DOHH2 (cell line): ENCODE results near the gene UBE2H.

Experiments used
- EZH2phosphoT487 ChIP-seq: fragments of 200-600 bp; sonication (generic); IDR thresholded peaks from 2 replicates; pipeline ENCODE4 v1.6.1; 2017; ENCODE audit warnings: borderline replicate concordance, mild to moderate bottlenecking, antibody characterized with exemption, low read length, moderate library complexity, mixed read lengths
- TF ChIP-seq, protein P1 (sequence below): fragments of 200-600 bp; sonication (generic); IDR thresholded peaks from one replicate; pipeline ENCODE4 v1.5.1; 2014; ENCODE audit warnings: antibody characterized with exemption, mild to moderate bottlenecking, low read depth, low read length; ENCODE audit not compliant: poor library complexity, severe bottlenecking

DNA sequence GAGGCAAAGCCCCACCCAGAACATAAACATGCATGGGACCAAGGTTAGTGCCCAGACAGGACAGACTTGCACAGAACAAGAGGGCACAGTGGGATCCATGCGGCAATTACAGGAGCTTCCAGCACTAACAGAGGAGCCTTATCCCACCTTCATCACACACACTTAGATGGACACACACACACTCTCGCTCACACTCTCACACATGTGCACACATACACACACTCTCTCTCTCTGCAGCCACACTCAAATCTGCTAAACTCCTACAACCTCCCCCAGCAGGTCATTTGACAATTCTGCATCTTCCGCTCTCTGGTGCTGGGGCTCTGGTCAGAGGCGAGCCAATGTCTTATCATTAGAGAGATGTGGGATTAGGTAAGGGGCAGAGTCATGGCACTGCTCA, 120.5 kb downstream of the UBE2H start:
- TF ChIP-seq, protein P1, sequence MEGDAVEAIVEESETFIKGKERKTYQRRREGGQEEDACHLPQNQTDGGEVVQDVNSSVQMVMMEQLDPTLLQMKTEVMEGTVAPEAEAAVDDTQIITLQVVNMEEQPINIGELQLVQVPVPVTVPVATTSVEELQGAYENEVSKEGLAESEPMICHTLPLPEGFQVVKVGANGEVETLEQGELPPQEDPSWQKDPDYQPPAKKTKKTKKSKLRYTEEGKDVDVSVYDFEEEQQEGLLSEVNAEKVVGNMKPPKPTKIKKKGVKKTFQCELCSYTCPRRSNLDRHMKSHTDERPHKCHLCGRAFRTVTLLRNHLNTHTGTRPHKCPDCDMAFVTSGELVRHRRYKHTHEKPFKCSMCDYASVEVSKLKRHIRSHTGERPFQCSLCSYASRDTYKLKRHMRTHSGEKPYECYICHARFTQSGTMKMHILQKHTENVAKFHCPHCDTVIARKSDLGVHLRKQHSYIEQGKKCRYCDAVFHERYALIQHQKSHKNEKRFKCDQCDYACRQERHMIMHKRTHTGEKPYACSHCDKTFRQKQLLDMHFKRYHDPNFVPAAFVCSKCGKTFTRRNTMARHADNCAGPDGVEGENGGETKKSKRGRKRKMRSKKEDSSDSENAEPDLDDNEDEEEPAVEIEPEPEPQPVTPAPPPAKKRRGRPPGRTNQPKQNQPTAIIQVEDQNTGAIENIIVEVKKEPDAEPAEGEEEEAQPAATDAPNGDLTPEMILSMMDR, result no peak
- TF ChIP-seq EZH2phosphoT487, result no peak
